Measurements from ENCODE around the gene CSNK1D.

CSNK1D gene

DNA sequence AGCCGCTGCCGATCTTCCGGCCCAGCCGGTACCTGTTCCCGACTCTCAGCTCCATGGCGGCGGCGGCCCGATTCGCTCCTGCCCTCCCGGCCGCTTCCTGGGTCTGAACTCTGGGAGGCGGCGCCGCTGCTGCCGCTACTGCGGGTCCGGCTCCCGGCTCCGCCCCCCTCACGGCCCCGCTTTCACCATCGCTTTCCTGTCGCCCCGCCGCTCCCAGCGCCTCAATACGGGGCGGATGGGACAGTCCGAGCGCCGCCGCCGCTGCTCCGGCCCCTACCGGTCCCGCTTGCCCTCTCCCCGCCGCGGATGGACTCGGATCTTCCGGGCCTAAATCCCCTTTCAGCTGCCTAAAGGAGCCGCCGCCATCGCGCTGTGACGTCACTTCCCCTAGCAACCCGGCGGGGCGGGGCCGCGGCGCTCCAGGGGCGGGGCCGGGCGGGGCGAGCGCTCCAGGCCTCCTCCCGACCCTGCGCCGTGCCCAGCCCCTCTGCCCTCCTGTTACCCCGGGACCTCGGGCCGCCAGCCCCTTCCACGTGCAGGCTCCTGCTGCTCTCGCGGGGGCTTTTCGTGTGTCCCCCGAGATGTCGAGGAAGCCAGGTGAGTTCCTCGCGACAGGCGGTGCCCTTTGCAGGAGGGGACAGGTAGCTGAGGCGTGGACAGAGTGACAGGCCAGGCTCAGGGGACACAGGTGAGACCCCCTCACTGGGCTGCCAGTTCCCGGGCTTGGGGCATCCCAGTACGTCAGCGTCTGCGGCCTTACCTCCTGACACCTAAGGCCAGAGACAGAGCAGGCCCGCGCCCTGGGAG is at the start of gene CSNK1D:
Gene CSNK1D (minus strand): TSS at position 374 of the 807 bp plus-strand sequence. CDS start 319 bp downstream, at position 55.
- peak; percentile 80 to 87 for DNase-seq (ENCODE audit: low read depth in 2 of 2)

DNA sequence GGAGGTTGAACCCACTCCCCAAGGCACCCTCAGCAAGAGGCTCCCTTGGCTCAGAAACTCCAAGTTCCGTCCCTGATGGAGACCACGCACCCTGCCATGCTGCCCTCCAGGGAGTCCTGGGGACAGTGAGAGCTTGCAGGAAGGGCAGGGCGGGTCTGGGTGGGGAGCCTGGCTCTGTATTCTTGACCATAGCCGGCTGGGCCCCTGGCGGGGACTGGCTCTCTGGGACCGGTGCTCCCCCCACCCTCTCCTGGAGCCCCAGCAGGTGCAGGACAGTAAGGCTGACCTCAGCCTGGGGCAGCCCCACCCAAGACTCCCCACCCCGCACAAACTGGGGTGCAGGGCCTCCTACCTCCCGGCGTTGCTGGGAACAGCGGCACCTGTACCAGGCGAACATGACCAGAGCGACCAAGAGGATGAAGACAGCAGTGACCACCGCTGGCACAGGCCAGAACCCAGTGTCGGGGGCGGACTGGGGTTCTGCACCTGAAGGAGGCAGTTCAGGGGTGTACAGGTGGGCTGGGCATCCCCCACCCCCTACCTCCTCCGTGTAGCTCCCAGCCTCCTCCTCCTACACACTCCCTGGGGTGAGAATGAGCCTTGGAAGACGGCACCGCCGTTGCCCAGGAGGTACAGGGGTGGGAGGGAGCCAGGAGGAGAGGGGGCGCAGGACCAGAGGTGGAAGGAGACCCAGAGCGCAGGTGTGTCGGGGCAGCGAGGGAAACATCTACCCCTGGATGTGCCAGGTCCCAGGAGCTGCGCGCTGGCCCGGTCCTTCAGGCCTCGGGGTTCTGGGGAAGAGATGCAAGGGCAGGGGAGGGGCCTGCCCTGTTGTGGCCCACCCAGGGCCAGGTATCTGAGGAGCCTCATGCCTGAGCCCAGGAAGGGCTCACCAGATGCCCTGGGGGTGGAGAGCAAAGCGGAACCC is 49.3 kb upstream of the CSNK1D start:
- no peak for DNase-seq (ENCODE audit: low read depth in 2 of 2)

DNA sequence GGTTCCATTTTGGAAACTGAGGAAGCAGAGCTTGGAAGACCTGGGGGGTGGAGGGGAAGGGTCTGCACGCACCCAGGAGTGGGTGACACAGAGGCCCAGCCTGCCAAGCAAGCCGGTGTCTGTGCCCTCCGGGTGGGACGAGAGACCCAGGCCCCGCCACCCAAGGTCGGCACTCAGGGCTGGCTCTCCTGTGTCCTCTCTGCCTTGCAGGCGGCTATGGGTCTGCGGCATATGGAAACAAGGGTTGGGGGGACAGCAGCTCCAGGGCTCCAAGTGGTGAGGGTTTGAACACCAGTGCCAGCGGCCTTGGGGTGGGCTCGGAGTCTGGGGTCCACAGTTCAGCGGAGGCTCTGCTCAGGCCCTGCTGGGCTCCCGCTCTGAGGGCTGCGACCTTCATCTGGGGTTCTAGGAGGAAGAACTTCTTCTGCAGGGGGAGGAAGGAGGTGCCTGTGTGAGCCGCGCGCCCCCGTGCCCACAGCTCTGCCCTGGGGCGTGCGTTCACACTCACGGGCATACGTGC is 48.5 kb upstream of the CSNK1D start:
- no peak for DNase-seq (ENCODE audit: low read depth in 2 of 2)

DNA sequence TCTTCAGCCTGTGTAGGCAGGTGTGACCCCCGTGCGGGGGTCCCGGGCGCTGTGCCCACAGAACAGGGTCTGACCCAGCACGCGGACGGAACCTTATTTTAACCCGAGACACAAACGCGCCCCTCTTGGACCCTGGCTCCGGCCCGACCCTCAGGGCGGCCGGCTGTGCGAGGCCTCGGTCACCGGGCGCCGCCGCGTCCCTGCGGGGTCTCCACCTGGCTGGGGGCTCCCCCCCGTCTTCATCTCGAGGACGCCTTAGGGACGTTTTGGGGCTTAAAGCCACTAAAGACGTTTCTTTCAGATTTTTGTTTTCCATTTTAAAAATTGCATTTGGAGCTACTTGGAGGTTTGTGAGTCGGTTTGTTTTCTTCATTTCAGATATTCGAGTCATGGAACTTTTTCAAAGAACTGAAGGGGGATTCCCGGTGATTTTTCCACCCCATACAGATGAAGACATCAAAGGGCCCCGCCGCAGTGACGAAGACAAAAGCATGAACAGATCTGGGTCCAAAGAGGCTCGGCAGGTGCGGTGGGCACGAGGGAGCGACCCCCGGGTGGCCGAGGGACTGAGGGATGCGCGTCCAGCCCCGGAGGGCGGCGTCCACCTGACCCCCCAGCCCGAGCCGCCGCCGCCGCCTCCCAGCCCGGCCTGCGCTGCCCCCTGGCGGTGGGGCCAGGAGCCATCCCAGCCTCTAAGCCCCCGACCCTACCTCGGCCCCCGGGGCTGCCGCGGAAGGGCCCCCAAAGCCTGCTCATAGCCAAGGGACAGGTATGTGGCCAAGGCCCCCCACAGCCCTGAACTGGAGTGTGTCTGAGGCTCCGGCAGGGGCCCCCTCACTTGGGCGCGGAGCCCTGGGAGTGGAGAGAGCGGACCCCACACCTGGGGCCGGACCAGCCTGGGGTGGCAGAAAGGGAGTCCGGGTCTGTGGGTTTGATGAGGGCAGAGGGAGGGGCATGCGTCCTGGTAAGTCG is 47.7 kb upstream of the CSNK1D start:
- peak; percentile 79 to 82 for DNase-seq (ENCODE audit: low read depth in 2 of 2)

DNA sequence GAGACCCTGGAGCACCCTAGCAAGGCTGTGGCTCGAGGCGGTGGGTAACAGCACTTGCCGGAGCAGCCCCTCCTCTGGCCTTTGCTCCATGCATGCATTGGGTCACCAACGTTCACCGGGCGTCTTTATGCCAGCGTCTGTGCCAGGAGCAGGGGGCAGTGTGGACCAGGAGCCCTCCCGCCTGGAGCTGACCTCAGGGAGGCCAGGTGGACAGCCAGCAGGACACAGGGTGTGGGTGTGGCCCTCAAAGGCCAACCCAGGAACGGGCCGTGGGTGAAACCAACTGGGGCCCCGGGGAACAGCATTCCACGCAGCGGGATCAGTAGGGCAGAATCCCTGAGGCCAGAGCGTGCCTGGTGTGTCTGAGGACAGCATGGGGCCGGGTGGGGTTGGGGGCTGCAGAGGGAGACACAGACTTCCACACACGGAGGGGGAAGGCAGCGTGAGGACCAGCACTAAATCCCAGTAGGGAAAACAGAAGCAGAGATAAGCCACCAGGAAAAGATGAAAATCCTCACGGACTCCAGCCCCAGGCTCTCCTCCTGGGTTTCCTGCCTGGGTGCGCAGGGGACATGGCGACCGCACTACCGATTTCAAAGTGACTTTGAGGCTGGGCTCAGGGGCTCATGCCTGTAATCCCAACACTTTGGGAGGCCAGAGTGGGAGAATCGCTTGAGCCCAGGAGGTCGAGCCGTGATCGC is 46.8 kb upstream of the CSNK1D start:
- DNase-seq (ENCODE audit: low read depth in 2 of 2): no peak

DNA sequence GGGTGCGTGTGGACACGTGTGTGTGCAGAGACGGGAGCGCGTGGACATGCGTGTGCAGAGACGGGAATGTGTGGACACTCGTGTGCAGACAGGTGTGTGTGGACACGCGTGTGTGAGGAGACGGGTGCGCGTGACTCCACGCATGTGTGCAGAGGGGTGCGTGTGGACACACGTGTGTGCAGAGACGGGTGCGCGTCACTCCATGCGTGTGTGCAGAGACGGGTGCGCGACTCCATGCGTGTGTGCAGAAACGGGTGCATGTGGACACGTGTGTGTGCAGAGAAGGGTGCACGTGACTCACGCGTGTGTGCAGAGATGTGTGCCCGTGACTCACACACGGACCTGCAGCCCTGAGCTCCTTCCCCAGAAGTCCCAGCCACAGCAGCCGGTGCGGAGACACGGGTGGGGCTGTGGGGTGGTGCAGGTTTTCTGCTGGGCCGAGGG is 46.1 kb upstream of the CSNK1D start:
- DNase-seq (ENCODE audit: low read depth in 2 of 2): no peak

DNA sequence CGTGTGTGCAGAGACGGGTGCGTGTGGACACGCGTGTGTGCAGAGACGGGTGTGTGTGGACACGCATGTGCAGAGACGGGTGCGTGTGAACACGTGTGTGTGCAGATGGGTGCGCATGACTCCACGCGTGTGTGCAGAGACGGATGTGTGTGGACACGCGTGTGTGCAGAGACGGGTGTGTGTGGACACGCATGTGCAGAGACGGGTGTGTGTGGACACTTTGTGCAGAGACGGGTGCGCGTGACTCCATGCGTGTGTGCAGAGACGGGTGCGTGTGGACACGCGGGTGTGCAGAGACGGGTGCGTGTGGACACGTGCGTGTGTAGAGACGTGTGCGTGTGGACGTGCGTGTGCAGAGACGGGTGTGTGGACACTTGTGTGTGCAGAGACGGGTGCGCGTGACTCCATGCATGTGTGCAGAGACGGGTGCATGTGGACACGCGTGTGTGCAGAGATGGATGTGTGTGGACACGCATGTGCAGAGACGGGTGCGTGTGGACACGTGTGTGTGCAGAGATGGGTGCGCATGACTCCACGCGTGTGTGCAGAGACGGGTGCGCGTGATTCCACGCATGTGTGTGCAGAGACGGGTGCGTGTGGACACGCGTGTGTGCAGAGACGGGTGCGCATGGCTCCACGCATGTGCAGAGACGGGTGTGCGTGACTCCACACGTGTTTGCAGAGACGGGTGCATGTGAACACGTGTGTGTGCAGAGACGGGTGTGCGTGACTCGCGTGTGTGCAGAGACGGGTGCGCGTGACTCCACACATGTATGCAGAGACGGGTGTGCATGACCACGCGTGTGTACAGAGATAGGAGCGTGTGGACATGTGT is 45.5 kb upstream of the CSNK1D start:
- no peak for DNase-seq (ENCODE audit: low read depth in 2 of 2)

DNA sequence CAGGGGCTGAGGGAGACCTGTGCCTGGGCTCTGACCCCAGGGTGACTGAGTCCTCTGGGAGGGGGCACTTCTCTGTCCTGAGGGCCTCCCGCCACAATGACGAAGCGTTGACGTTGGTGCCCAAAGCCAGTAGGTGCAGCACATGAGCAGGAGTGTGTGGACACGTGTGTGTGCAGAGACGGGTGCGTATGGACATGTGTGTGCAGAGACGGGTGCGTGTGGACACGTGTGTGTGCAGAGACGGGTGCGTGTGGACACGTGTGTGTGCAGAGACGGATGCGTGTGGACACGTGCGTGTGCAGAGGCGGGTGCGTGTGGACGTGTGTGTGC is 44.6 kb upstream of the CSNK1D start:
- no peak for DNase-seq (ENCODE audit: low read depth in 2 of 2)

DNA sequence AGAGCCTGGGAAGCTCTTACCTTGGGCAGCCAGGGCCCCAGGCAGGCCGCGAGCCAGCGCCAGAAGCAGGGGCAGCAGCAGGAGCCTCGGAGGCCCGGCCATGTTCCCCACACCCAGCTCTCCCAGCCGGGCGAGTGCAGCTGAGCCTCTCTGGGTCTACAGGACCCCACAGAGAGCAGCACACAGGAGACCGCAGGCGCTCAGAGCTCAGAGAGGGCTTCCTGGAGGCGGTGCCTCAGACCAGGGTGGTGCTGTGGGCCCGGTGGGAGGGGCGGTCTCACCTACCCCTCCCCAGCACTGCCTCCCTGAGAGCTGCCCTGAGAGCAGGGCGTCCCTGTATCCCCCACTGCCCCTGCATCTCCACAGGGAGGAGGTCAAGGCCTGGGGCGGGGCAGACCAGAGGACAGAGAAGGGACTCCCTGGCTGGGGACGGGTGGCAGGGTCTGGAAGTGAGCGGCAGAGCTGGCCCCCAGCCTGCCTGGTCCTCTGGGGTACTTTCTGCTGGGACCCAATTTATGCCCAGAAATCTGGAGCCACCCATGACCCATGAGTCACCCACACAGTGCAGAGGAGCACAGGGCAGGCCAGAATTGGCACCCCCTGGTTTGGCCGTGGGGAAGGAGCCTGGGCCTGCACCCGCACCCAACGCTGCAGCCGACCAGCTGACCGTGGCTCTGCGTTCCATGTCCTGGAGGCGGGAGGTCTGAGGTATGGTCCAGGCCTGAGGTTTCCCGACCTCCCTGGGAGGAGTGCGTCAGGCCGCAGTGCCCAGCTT is 44.1 kb upstream of the CSNK1D start, which contains the start of gene CD7:
Gene CD7 (minus strand): TSS at position 215 of the 775 bp plus-strand sequence. CDS start 113 bp downstream, at position 102.
- peak; percentile 55 to 70 for DNase-seq (ENCODE audit: low read depth in 2 of 2)

DNA sequence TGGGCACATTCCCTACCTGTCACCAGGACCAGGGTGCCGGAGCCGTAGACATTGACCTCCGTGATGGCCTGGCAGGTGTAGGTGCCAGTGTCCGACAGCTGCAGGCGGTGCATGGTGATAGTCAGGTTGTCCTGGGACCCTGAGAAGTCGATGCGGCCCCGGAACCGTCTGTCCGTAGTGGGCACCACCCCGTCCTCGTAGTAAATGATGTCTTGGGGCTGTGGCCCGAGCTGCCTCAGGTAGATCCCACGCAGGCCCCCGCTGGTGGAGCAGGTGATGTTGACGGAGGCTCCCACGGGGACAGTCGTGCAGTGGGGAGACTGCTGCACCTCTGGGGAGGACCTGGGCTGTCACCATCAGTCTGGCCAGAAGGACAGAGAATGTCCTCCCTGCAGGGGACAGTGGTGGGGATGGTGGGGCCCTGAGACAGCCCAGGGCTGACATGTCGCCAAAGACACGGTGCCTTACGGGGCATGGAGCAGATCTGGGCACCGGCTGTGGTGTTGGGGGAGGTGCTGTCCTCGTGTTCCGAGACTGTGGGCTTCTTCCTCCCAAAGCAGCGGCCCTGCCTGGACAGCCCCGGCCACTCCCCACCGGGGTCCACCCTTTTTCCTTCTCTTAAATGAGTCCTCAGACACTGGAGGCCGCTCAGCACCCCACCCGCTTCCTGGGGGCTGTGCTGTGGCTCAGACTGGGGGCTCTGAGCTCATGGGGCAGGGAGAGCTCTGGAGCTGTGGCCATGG is 43.3 kb upstream of the CSNK1D start:
- no peak for DNase-seq (ENCODE audit: low read depth in 2 of 2)

DNA sequence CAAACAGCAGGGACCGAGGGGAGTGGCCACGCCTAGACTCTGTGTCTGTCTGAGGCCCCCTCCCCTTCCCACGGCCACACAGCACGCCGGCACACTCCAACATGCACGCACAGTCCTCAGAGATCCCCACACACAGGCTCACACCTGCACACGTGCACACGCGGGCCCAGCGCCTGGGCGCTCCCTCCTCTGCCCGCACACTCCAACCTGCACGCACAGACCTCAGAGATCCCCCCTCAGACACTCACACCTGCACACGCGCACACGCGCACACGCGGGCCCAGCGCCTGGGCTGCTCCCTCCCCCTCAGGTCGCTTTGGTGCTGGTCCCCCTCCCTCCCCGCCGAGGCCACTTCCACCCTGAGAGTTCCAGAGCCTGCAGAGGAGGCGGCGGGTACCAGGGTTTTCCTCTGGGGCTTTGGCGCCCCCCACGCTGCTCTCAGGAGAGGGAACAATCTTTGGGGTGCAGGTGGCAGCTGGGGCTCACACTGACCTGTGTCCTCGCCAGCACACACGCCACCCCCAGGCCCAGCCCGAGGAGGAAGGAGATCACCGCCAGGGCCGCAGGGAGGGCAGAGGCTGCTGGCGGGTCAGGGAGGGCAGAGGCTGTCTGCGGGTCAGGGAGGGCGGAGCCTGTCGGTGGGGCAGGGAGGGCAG is 42.3 kb upstream of the CSNK1D start:
- no peak for DNase-seq (ENCODE audit: low read depth in 2 of 2)

DNA sequence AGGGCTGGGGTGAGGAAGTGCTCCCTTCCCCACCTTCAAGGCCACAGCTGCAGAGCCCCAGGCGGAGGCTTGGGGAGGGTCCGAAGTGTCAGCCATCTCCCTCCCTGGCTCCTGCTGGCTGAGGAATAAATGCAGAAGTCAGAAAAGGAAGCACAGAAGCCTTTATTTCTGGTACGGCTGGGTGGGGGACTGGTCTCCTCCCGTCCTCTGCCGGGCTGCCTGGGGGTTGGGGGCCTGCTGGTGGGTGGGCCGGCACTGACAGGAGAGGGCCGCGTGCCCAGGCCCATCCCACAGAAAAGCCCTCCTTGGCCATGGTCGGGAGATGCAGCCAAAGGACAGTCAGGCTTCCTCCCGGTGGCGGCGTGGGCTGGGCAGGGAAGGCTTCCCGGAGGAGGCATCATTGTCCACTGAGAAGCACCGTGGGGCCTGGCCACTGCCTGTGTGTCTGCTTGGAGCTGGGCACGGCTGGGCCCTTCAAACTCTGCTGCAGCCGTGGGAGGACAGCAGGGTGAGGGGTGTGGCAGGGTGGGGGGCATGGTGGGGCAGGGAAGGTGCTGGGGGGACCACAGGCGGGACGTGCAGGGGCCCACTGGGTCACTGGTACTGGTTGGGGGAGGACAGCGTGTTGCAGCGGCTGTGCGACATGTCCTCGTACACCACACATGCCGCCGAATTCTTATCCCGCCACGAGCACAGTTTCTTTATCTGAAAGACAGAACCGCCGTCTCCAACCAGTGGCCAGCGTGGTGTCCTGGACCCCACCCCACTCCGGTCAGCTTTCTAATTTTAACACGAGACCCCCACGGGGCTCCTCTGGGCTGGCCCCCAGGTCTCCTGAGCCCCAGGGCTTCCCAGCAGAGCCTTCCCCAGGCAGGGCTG is 41.5 kb upstream of the CSNK1D start:
- no peak for DNase-seq (ENCODE audit: low read depth in 2 of 2)

DNA sequence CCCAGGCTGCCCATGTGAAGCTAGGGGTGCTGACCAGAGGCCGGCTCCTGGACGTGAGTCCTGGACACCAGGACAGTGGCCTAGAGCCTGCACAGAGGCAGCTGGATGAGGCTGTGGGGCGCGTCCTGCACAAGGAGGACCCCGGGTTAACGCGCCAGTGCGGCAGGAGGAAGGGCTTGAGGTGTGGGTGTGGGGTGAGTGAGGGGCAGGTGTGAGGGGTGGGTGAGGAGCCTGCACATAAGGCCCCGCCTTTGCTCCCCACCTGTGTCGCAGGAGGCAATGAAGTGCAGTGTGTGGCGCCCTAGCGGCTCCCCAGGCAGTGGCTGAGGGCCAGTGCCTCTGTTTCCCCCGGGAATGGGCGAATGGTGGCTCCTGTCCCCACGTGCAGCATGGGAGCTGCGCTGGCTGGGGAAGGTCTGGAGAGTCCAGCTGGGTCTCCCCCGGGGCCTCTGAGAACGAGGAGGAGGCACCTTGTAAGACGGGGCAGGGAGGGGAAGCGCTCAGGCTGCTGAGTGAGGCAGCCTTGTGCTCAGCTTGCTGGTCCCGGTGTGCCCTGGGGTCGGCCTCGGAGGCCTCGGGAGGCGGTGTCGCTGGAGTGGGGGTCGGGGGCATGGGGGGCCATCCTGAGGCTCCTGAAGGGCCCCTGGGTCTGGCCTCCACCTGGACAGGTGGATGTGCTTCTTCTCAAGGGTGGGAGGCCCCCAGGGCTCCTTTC is 40.7 kb upstream of the CSNK1D start:
- DNase-seq (ENCODE audit: low read depth in 2 of 2): no peak

DNA sequence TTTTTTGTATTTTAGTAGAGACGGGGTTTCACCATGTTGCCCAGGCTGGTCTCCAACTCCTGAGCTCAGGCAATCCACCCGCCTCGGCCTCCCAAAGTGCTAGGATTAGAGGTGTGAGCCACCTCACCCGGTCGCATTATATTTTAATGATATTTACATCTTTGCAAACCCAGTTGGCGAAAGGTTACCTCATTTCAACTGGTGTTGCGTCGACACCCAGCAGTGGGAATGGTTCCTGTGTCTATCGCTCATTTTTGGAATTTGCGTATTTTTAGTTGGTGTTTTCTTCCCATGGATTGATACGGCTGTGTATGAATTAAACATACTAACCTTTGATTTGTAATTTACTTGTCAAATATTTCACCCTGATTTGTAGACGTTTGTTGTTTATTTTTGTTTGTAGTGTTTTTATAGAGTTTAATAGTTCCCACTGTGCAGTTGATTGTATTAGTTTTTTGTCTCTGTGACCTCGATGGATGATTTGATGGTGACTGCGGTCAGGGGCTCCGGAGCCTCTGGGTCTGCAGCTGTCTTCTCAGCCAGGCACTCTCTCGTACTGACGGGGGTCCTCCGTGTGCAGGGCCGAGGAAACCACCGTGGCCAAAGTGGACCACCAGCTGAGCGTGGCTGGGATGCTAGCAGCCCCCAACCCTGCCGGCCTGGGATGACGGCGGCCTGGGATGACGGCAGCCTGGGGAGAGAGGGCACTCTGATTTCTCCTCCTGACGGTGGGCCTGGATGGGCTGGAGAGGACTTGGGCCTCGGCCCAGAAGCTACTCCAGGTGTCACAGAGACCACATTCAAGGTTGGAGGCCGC is 39.9 kb upstream of the CSNK1D start:
- DNase-seq (ENCODE audit: low read depth in 2 of 2): no peak

DNA sequence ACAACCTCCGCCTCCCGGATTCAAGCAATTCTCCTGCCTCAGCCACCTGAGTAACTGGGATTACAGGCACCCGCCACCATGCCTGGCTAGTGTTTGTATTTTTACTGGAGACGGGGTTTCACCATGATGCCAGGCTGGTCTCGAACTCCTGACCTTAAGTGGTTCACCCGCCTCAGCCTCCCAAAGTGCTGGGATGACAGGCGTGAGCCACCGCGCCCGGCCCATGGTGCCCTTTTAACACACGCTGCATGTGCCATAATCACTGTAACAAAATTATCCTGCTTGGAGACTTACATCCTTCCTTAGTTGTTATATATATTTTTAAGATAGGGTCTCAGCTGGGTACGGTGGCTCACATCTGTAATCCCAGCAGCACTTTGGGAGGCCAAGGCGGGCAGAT is 38.5 kb upstream of the CSNK1D start:
- DNase-seq (ENCODE audit: low read depth in 2 of 2): no peak

Measured in stimulated activated CD8-positive, alpha-beta memory T cell treated with anti-CD3 and anti-CD28 coated beads, Interleukin-7, amount 100 ng/mL, for 4 hours (primary cell).